Activated CD4-positive, alpha-beta T cell treated with anti-CD3 and anti-CD28 coated beads, Interleukin-2, amount 10 ng/mL, durations not matched to agents 24 days and 14 days (primary cell): Measurements from ENCODE around the gene CUBN. TPM values are rescaled to one million over a fixed set of nuclear protein-coding genes. Genes with fewer than 3 reads are reported as not detected.

Experiments
- DNase-seq: peaks from one replicate; pipeline ENCODE4 v3.0.0; 2022
- H3K27ac Mint-ChIP-seq: one replicate; pipeline ENCODE4 v1.8.0; 2022; ENCODE audit warnings: mild to moderate bottlenecking, mixed read lengths
- H3K27me3 Mint-ChIP-seq: one replicate; pipeline ENCODE4 v1.8.0; 2022; ENCODE audit warnings: mixed read lengths
- H3K36me3 Mint-ChIP-seq: one replicate; pipeline ENCODE4 v1.8.0; 2022; ENCODE audit warnings: low read depth, mild to moderate bottlenecking, mixed read lengths
- H3K4me1 Mint-ChIP-seq: one replicate; pipeline ENCODE4 v1.8.0; 2021; ENCODE audit warnings: mixed read lengths
- H3K4me3 Mint-ChIP-seq: one replicate; pipeline ENCODE4 v1.8.0; 2022; ENCODE audit warnings: mild to moderate bottlenecking, moderate library complexity, mixed read lengths
- H3K9me3 Mint-ChIP-seq: one replicate; pipeline ENCODE4 v1.8.0; 2021; ENCODE audit warnings: mixed read lengths
- intact Hi-C: fragments of 100-400 bp; cut with micrococcal nuclease; formaldehyde crosslinking; loops from one replicate; pipeline ENCODE4 v1.15.1; 2023
- total RNA-seq: library from RNA; stranded (reverse); gene quantifications from 2 replicates; pipeline ENCODE4 v1.2.3, GENCODE V29; 2022

CUBN gene
- total RNA-seq = 0.07 and 0.40 TPM in 2 replicates

GRCh38 chr10:17129741-17130140 lies at the start of gene CUBN:
TSS of gene CUBN (minus strand) at chr10:17129811. CDS start at chr10:17129765, 46 bp downstream.
- H3K4me1 Mint-ChIP-seq = peaks cover 4% of the 10 kb centered on the region
- H3K9me3 Mint-ChIP-seq = peaks cover 3% of the 10 kb centered on the region
- no peaks in the 10 kb centered on the region for H3K36me3 Mint-ChIP-seq
- intact Hi-C loops = no loop called here
- no peak for DNase-seq
- H3K27ac Mint-ChIP-seq = no peak within 1 kb of the TSS
- no peak within 1 kb of the TSS for H3K4me3 Mint-ChIP-seq
- H3K27me3 Mint-ChIP-seq = peaks cover 14% of the 10 kb centered on the region

- H3K27ac Mint-ChIP-seq = no peak overlapping the region
- H3K4me3 Mint-ChIP-seq = no peak overlapping the region
- H3K36me3 Mint-ChIP-seq = no peaks in the 10 kb centered on the region
- peaks cover 7% of the 10 kb centered on the region for H3K4me1 Mint-ChIP-seq
- intact Hi-C loops = no loop called here
- no peaks in the 10 kb centered on the region for H3K9me3 Mint-ChIP-seq
- DNase-seq = no peak
- H3K27me3 Mint-ChIP-seq = no peaks in the 10 kb centered on the region
Measured at GRCh38 chr10:17179002-17179401, 49.4 kb upstream of the CUBN start.

- intact Hi-C loops = no loop called here
- no peaks in the 10 kb centered on the region for H3K9me3 Mint-ChIP-seq
- H3K27ac Mint-ChIP-seq = no peak overlapping the region
- H3K36me3 Mint-ChIP-seq = no peaks in the 10 kb centered on the region
- no peaks in the 10 kb centered on the region for H3K27me3 Mint-ChIP-seq
- DNase-seq = no peak
- no peak overlapping the region for H3K4me3 Mint-ChIP-seq
- peaks cover 7% of the 10 kb centered on the region for H3K4me1 Mint-ChIP-seq
Measured at GRCh38 chr10:17178006-17178405, 48.4 kb upstream of the CUBN start.

- H3K27me3 Mint-ChIP-seq = no peaks in the 10 kb centered on the region
- no peaks in the 10 kb centered on the region for H3K36me3 Mint-ChIP-seq
- no peak for DNase-seq
- intact Hi-C loops = no loop called here
- peaks cover 7% of the 10 kb centered on the region for H3K4me1 Mint-ChIP-seq
- H3K27ac Mint-ChIP-seq = no peak overlapping the region
- no peaks in the 10 kb centered on the region for H3K9me3 Mint-ChIP-seq
- H3K4me3 Mint-ChIP-seq = no peak overlapping the region
Measured at GRCh38 chr10:17177014-17177413, 47.4 kb upstream of the CUBN start.

- DNase-seq = no peak
- Mint-ChIP-seq H3K27ac (no peak overlapping the region), H3K4me1 (peaks cover 7% of the 10 kb centered on the region), H3K36me3 (no peaks in the 10 kb centered on the region), H3K4me3 (no peak overlapping the region), H3K9me3 (no peaks in the 10 kb centered on the region), H3K27me3 (no peaks in the 10 kb centered on the region)
- intact Hi-C loops = no loop called here
Measured at GRCh38 chr10:17176091-17176490, 46.5 kb upstream of the CUBN start.

- no peaks in the 10 kb centered on the region for H3K9me3 Mint-ChIP-seq
- intact Hi-C loops = no loop called here
- no peak for DNase-seq
- peaks cover 7% of the 10 kb centered on the region for H3K4me1 Mint-ChIP-seq
- no peaks in the 10 kb centered on the region for H3K27me3 Mint-ChIP-seq
- no peak overlapping the region for H3K27ac Mint-ChIP-seq
- H3K36me3 Mint-ChIP-seq = no peaks in the 10 kb centered on the region
- no peak overlapping the region for H3K4me3 Mint-ChIP-seq
Measured at GRCh38 chr10:17175551-17175950, 45.9 kb upstream of the CUBN start.

- intact Hi-C loops = no loop called here
- Mint-ChIP-seq H3K4me3 (no peak overlapping the region), H3K9me3 (no peaks in the 10 kb centered on the region), H3K27ac (no peak overlapping the region), H3K27me3 (no peaks in the 10 kb centered on the region), H3K4me1 (peaks cover 7% of the 10 kb centered on the region), H3K36me3 (no peaks in the 10 kb centered on the region)
- DNase-seq = no peak
Measured at GRCh38 chr10:17174626-17175025, 45.0 kb upstream of the CUBN start.

- no peak overlapping the region for H3K4me3 Mint-ChIP-seq
- no peak for DNase-seq
- intact Hi-C loops = no loop called here
- peaks cover 7% of the 10 kb centered on the region for H3K4me1 Mint-ChIP-seq
- H3K9me3 Mint-ChIP-seq = no peaks in the 10 kb centered on the region
- H3K36me3 Mint-ChIP-seq = peaks cover 2% of the 10 kb centered on the region
- H3K27ac Mint-ChIP-seq = no peak overlapping the region
- H3K27me3 Mint-ChIP-seq = no peaks in the 10 kb centered on the region
Measured at GRCh38 chr10:17171141-17171641, 41.6 kb upstream of the CUBN start.

- Mint-ChIP-seq H3K4me3 (no peak overlapping the region), H3K4me1 (no peaks in the 10 kb centered on the region), H3K9me3 (no peaks in the 10 kb centered on the region), H3K27ac (no peak overlapping the region), H3K27me3 (no peaks in the 10 kb centered on the region), H3K36me3 (peaks cover 2% of the 10 kb centered on the region)
- no peak for DNase-seq
- intact Hi-C loops = no loop called here
Measured at GRCh38 chr10:17169803-17170202, 40.2 kb upstream of the CUBN start.

- Mint-ChIP-seq H3K4me3 (no peak overlapping the region), H3K27me3 (no peaks in the 10 kb centered on the region), H3K27ac (no peak overlapping the region), H3K9me3 (no peaks in the 10 kb centered on the region), H3K36me3 (peaks cover 2% of the 10 kb centered on the region), H3K4me1 (no peaks in the 10 kb centered on the region)
- intact Hi-C loops = no loop called here
- DNase-seq = no peak
Measured at GRCh38 chr10:17166699-17167098, 37.1 kb upstream of the CUBN start.

GRCh38 chr10:17162828-17163227 lies 33.2 kb upstream of the CUBN start:
- intact Hi-C loops = no loop called here
- Mint-ChIP-seq H3K4me1 (no peaks in the 10 kb centered on the region), H3K27me3 (no peaks in the 10 kb centered on the region), H3K36me3 (no peaks in the 10 kb centered on the region), H3K9me3 (no peaks in the 10 kb centered on the region), H3K27ac (no peak overlapping the region), H3K4me3 (no peak overlapping the region)
- no peak for DNase-seq

- Mint-ChIP-seq H3K9me3 (no peaks in the 10 kb centered on the region), H3K4me3 (no peak overlapping the region), H3K27me3 (no peaks in the 10 kb centered on the region), H3K36me3 (no peaks in the 10 kb centered on the region), H3K27ac (no peak overlapping the region), H3K4me1 (no peaks in the 10 kb centered on the region)
- DNase-seq = no peak
- intact Hi-C loops = no loop called here
Measured at GRCh38 chr10:17161775-17162174, 32.2 kb upstream of the CUBN start.

- Mint-ChIP-seq H3K36me3 (no peaks in the 10 kb centered on the region), H3K27me3 (no peaks in the 10 kb centered on the region), H3K4me3 (no peak overlapping the region), H3K27ac (no peak overlapping the region), H3K4me1 (no peaks in the 10 kb centered on the region), H3K9me3 (no peaks in the 10 kb centered on the region)
- intact Hi-C loops = no loop called here
- DNase-seq = no peak
Measured at GRCh38 chr10:17157024-17157423, 27.4 kb upstream of the CUBN start.

GRCh38 chr10:17155826-17156225 lies 26.2 kb upstream of the CUBN start:
- DNase-seq = no peak
- H3K36me3 Mint-ChIP-seq = no peaks in the 10 kb centered on the region
- H3K9me3 Mint-ChIP-seq = no peaks in the 10 kb centered on the region
- no peaks in the 10 kb centered on the region for H3K4me1 Mint-ChIP-seq
- H3K27ac Mint-ChIP-seq = no peak overlapping the region
- no peaks in the 10 kb centered on the region for H3K27me3 Mint-ChIP-seq
- intact Hi-C loops = no loop called here
- no peak overlapping the region for H3K4me3 Mint-ChIP-seq

- Mint-ChIP-seq H3K9me3 (no peaks in the 10 kb centered on the region), H3K27me3 (no peaks in the 10 kb centered on the region), H3K36me3 (no peaks in the 10 kb centered on the region), H3K4me1 (no peaks in the 10 kb centered on the region), H3K4me3 (no peak overlapping the region), H3K27ac (no peak overlapping the region)
- no peak for DNase-seq
- intact Hi-C loops = no loop called here
Measured at GRCh38 chr10:17154116-17154515, 24.5 kb upstream of the CUBN start.
